WERI-Rb-1 (cell line): ENCODE measurements around the gene STAC2.

Source experiments
- DNase-seq: peaks from one replicate; pipeline ENCODE4 v3.0.0-alpha.2; 2020
- H3K27ac ChIP-seq: fragments of 250-450 bp; sonication (Bioruptor Pico); 2 replicates; pipeline ENCODE4 v1.5.1; 2020; ENCODE audit warnings: mild to moderate bottlenecking, moderate library complexity
- H3K27me3 ChIP-seq: fragments of 250-450 bp; sonication (Bioruptor Pico); 2 replicates; pipeline ENCODE4 v1.5.1; 2021; ENCODE audit warnings: mild to moderate bottlenecking, low read depth, moderate library complexity; ENCODE audit not compliant: insufficient read depth, severe bottlenecking
- H3K36me3 ChIP-seq: fragments of 250-450 bp; sonication (Bioruptor Pico); 2 replicates; pipeline ENCODE4 v1.5.1; 2020; ENCODE audit warnings: mild to moderate bottlenecking, moderate library complexity
- H3K4me3 ChIP-seq: 2 replicates; pipeline ENCODE4 v1.5.1; 2011; ENCODE audit warnings: low read depth, mild to moderate bottlenecking, control low read depth, low read length
- H3K9me3 ChIP-seq: fragments of 250-450 bp; sonication (Bioruptor Pico); 2 replicates; pipeline ENCODE4 v1.5.1; 2021; ENCODE audit warnings: mild to moderate bottlenecking, moderate library complexity; ENCODE audit not compliant: severe bottlenecking
- CTCF ChIP-seq: IDR thresholded peaks from 2 replicates; pipeline ENCODE4 v1.5.1; 2011; ENCODE audit warnings: low read depth, mild to moderate bottlenecking, control low read depth, inconsistent platforms, low read length

The STAC2 gene

GRCh38 chr17:39183720-39184119 is 42.0 kb downstream of the STAC2 start:
- no peak overlapping the region for H3K4me3 ChIP-seq
- peak; percentile 43 for DNase-seq
- H3K27ac ChIP-seq, result no peak overlapping the region
- TF ChIP-seq CTCF, result no peak
- H3K9me3 ChIP-seq, result no peaks in the 10 kb centered on the region
- H3K27me3 ChIP-seq, result no peaks in the 10 kb centered on the region
- peaks cover 28% of the 10 kb centered on the region for H3K36me3 ChIP-seq

GRCh38 chr17:39183045-39183444 is 42.7 kb downstream of the STAC2 start:
- no peak overlapping the region for H3K27ac ChIP-seq
- no peak for TF ChIP-seq CTCF
- peaks cover 28% of the 10 kb centered on the region for H3K36me3 ChIP-seq
- H3K9me3 ChIP-seq, result no peaks in the 10 kb centered on the region
- no peak overlapping the region for H3K4me3 ChIP-seq
- DNase-seq, result no peak
- no peaks in the 10 kb centered on the region for H3K27me3 ChIP-seq

GRCh38 chr17:39181303-39181702 is 44.4 kb downstream of the STAC2 start:
- Histone ChIP-seq H3K9me3 (no peaks in the 10 kb centered on the region), H3K36me3 (peaks cover 31% of the 10 kb centered on the region), H3K27ac (no peak overlapping the region), H3K4me3 (no peak overlapping the region), H3K27me3 (no peaks in the 10 kb centered on the region)
- no peak for TF ChIP-seq CTCF
- DNase-seq, result no peak

GRCh38 chr17:39178536-39178935 is 47.2 kb downstream of the STAC2 start:
- H3K9me3 ChIP-seq, result no peaks in the 10 kb centered on the region
- peaks cover 31% of the 10 kb centered on the region for H3K36me3 ChIP-seq
- H3K27me3 ChIP-seq, result no peaks in the 10 kb centered on the region
- H3K27ac ChIP-seq, result no peak overlapping the region
- no peak for DNase-seq
- no peak for TF ChIP-seq CTCF
- H3K4me3 ChIP-seq, result no peak overlapping the region

- Histone ChIP-seq H3K9me3 (no peaks in the 10 kb centered on the region), H3K27ac (no peak overlapping the region), H3K27me3 (no peaks in the 10 kb centered on the region), H3K4me3 (no peak overlapping the region), H3K36me3 (peaks cover 23% of the 10 kb centered on the region)
- TF ChIP-seq CTCF, result no peak
- peak; percentile 54 for DNase-seq
These were observed 48.5 kb downstream of the STAC2 start for GRCh38 chr17:39177256-39177655.

- Histone ChIP-seq H3K27ac (no peak overlapping the region), H3K4me3 (no peak overlapping the region), H3K27me3 (no peaks in the 10 kb centered on the region), H3K9me3 (no peaks in the 10 kb centered on the region), H3K36me3 (peaks cover 16% of the 10 kb centered on the region)
- no peak for TF ChIP-seq CTCF
- DNase-seq, result no peak
These were observed 50.1 kb downstream of the STAC2 start for GRCh38 chr17:39175695-39176093.
